ENCODE data around the gene CTU2. TPM values are rescaled to one million over a fixed set of nuclear protein-coding genes. Genes with fewer than 3 reads are reported as not detected.

CTU2 gene
- total RNA-seq, 1 experiment from 2014 or later = 52.4 TPM

- TF ChIP-seq NR3C1 (CRISPR knock-in tag; conservative IDR thresholded peaks at IDR 0.05; ENCODE audit: low read depth) = no peak
- TF ChIP-seq ZMAT4 (CRISPR knock-in tag; IDR thresholded peaks at IDR 0.05) = no peak
- no peak for TF ChIP-seq HMGA2 (CRISPR knock-in tag; IDR thresholded peaks at IDR 0.05)
Observed at GRCh38 chr16:88716601-88717001, 10.3 kb downstream of the CTU2 start (continued).

GRCh38 chr16:88718178-88718577 is 11.9 kb downstream of the CTU2 start:
- no peak for TF ChIP-seq JUN (CRISPR knock-in tag; IDR thresholded peaks at IDR 0.05)
- TF ChIP-seq ATF1 (CRISPR knock-in tag; IDR thresholded peaks at IDR 0.05) = no peak
- TF ChIP-seq ZNF121 (CRISPR knock-in tag; IDR thresholded peaks at IDR 0.05) = no peak
- no peak for TF ChIP-seq JAZF1 (CRISPR knock-in tag; IDR thresholded peaks at IDR 0.05)
- no peak for TF ChIP-seq E2F4 (CRISPR knock-in tag; IDR thresholded peaks at IDR 0.05; ENCODE audit: borderline replicate concordance, low read depth)
- TF ChIP-seq OVOL2 (CRISPR knock-in tag; IDR thresholded peaks at IDR 0.05; ENCODE audit: borderline replicate concordance) = no peak
- no peak for TF ChIP-seq TP53 (CRISPR knock-in tag; IDR thresholded peaks at IDR 0.05)
- TF ChIP-seq PRDM15 (CRISPR knock-in tag; IDR thresholded peaks at IDR 0.05) = no peak
- no peak for TF ChIP-seq SOX15 (CRISPR knock-in tag; IDR thresholded peaks at IDR 0.05)
- no peak for TF ChIP-seq MYBL2 (CRISPR knock-in tag; IDR thresholded peaks at IDR 0.05)
- no peak for TF ChIP-seq ZNF425 (CRISPR knock-in tag; conservative IDR thresholded peaks at IDR 0.05)
- TF ChIP-seq STAT6 (CRISPR knock-in tag; conservative IDR thresholded peaks at IDR 0.05; ENCODE audit: low read depth) = no peak
- TF ChIP-seq TCF7 (CRISPR knock-in tag; IDR thresholded peaks at IDR 0.05; ENCODE audit: low read depth) = no peak
- TF ChIP-seq CREM (CRISPR knock-in tag; IDR thresholded peaks at IDR 0.05) = no peak
- no peak for TF ChIP-seq PRRX2 (CRISPR knock-in tag; IDR thresholded peaks at IDR 0.05)
- TF ChIP-seq IRF2 (CRISPR knock-in tag; IDR thresholded peaks at IDR 0.05; ENCODE audit: borderline replicate concordance, low read depth) = no peak
- no peak for TF ChIP-seq ZBTB43 (CRISPR knock-in tag; IDR thresholded peaks at IDR 0.05)
- TF ChIP-seq ZNF671 (CRISPR knock-in tag; IDR thresholded peaks at IDR 0.05) = no peak
- H3K36me3 Mint-ChIP-seq = peaks cover 12% of the 10 kb centered on the region
- H3K27me3 Mint-ChIP-seq (ENCODE audit: low read depth) = no peaks in the 10 kb centered on the region
- H3K27ac Mint-ChIP-seq = no peak overlapping the region
- H3K9me3 Mint-ChIP-seq = no peaks in the 10 kb centered on the region
- H3K4me3 Mint-ChIP-seq = no peak overlapping the region
- POLR2A ChIA-PET = no interaction called here
- H3K4me1 Mint-ChIP-seq = no peaks in the 10 kb centered on the region
- CTCF ChIA-PET = interaction anchor here (5.2 kb wide), 1 partner anchor 19 kb away, joined by 41 read pairs; no protein-coding TSS in a partner anchor
- DNase-seq (ENCODE audit: low spot score) = no peak
- no peak for ATAC-seq
